Left lung (tissue), 10 donors: Measurements from ENCODE around the gene ABTB1. TPM values are rescaled to one million over a fixed set of nuclear protein-coding genes. Genes with fewer than 3 reads are reported as not detected.
A peak's percentile ranks its signal among the peaks of the same experiment; 100 is the strongest.

Experiments
- ATAC-seq: fragments of 200-7000 bp; cut with Tn5 transposase; one replicate; pipeline ENCODE4 v1.9.1; 2020; ENCODE audit warnings: moderate library complexity
- DNase-seq, 4 donors: peaks; one replicate each; pipeline ENCODE4 v3.0.0-alpha.2; 2013 to 2020
- H3K27ac ChIP-seq, 2 donors: fragments of 200-600 bp; sonication (generic) in 1 of 2; one replicate each; pipeline versions ENCODE4 v1.5.0 to v1.8.0; 2020 to 2021
- H3K27me3 ChIP-seq, 2 donors: fragments of 200-600 bp; sonication (generic) in 1 of 2; one replicate each; pipeline versions ENCODE4 v1.5.0 to v1.8.0; 2020 to 2021
- H3K36me3 ChIP-seq, 2 donors: fragments of 200-600 bp; sonication (generic) in 1 of 2; one replicate each; pipeline versions ENCODE4 v1.5.0 to v1.8.0; 2020 to 2021
- H3K4me1 ChIP-seq, 2 donors: fragments of 200-600 bp; one replicate each; pipeline ENCODE4 v1.8.0; 2021
- H3K4me3 ChIP-seq, 2 donors: fragments of 200-600 bp; sonication (generic) in 1 of 2; one replicate each; pipeline versions ENCODE4 v1.5.0 to v1.8.0; 2020 to 2021; ENCODE audit warnings: mild to moderate bottlenecking in 1 of 2
- H3K9me3 ChIP-seq, 2 donors: fragments of 200-600 bp; sonication (generic) in 1 of 2; one replicate each; pipeline versions ENCODE4 v1.5.0 to v1.8.0; 2020 to 2021
- CTCF ChIP-seq, 2 donors: fragments of 200-600 bp; sonication (generic) in 1 of 2; IDR thresholded peaks; one replicate each; pipeline versions ENCODE4 v1.5.0 to v1.8.0; 2021; ENCODE audit warnings: antibody characterized with exemption in 2 of 2
- intact Hi-C, 2 donors: fragments of 100-400 bp; cut with DNase I; formaldehyde crosslinking; loops; one replicate each; pipeline versions ENCODE4 v1.11.2 to v1.14.2; 2022
- polyA plus RNA-seq, 6 donors: library from polyadenylated mRNA; unstranded; fragments of 120-200 nt; gene quantifications; one replicate each; pipeline ENCODE4 v1.2.1, GENCODE V29; 2013; ENCODE audit not compliant: insufficient read length in 6 of 6
- total RNA-seq, 2 donors: library from RNA; stranded (reverse); fragmentation: NEBNext Ultra II Directional; extraction: Animal tissue kit (Norgen Biotek cat#: 25700); gene quantifications; one replicate each; pipeline ENCODE4 v1.2.1, GENCODE V29; 2021
- donor health status: DM: no; HTN: yes; CAD: no.
- donor health status: DM: no; HTN: no; CAD: no.

Gene ABTB1
- total and polyA plus RNA-seq, 8 donors, result 20.2 to 56.1 (median 26.8) TPM

- Histone ChIP-seq H3K36me3 (peaks cover 0 to 17% of the 10 kb centered on the region in 2 donors), H3K4me1 (peaks cover 7 to 11% of the 10 kb centered on the region in 2 donors), H3K27ac (no peak overlapping the region), H3K27me3 (no peaks in the 10 kb centered on the region), H3K4me3 (no peak overlapping the region), H3K9me3 (no peaks in the 10 kb centered on the region)
- intact Hi-C loops, result no loop called here
- DNase-seq (peak in 1 of 4 donors; percentile 7), ATAC-seq (no peak)
- TF ChIP-seq CTCF (IDR thresholded peaks at IDR 0.05), result no peak
Observed at GRCh38 chr3:127688022-127688415, 15.3 kb downstream of the ABTB1 start.

GRCh38 chr3:127688416-127689265 lies 15.9 kb downstream of the ABTB1 start:
- no peak for TF ChIP-seq CTCF (IDR thresholded peaks at IDR 0.05)
- Histone ChIP-seq H3K36me3 (peaks cover 0 to 23% of the 10 kb centered on the region in 2 donors), H3K27me3 (no peaks in the 10 kb centered on the region), H3K4me3 (no peak overlapping the region), H3K4me1 (peaks cover 5 to 7% of the 10 kb centered on the region in 2 donors), H3K9me3 (no peaks in the 10 kb centered on the region), H3K27ac (no peak overlapping the region)
- intact Hi-C loops, result no loop called here
- ATAC-seq (no peak), DNase-seq (peak in 1 of 4 donors; percentile 19)

- ATAC-seq (no peak), DNase-seq (peak in 2 of 4 donors; percentile 23 to 31)
- Histone ChIP-seq H3K36me3 (peaks cover 0 to 29% of the 10 kb centered on the region in 2 donors), H3K4me1 (peaks cover 0 to 7% of the 10 kb centered on the region in 2 donors), H3K4me3 (no peak overlapping the region), H3K9me3 (no peaks in the 10 kb centered on the region), H3K27me3 (no peaks in the 10 kb centered on the region), H3K27ac (no peak overlapping the region)
- intact Hi-C loops, result no loop called here
- TF ChIP-seq CTCF (IDR thresholded peaks at IDR 0.05), result no peak
Observed at GRCh38 chr3:127689266-127689860, 16.6 kb downstream of the ABTB1 start.

GRCh38 chr3:127690106-127690505 lies 17.4 kb downstream of the ABTB1 start:
- H3K27ac ChIP-seq, result peak overlapping the region; percentile 48
- intact Hi-C loops, result loop anchor here in 1 of 2 donors (10.0 kb wide), 1 partner anchor 135 kb away; the partner anchor contains the start of gene MGLL

More at GRCh38 chr3:127690106-127690505, 17.4 kb downstream of the ABTB1 start:
- Histone ChIP-seq H3K36me3 (peaks cover 0 to 37% of the 10 kb centered on the region in 2 donors), H3K9me3 (no peaks in the 10 kb centered on the region), H3K27me3 (no peaks in the 10 kb centered on the region), H3K4me1 (peaks cover 0 to 7% of the 10 kb centered on the region in 2 donors), H3K4me3 (no peak overlapping the region)
- DNase-seq, result peak in 1 of 4 donors; percentile 45
- no peak for TF ChIP-seq CTCF (IDR thresholded peaks at IDR 0.05)
- ATAC-seq, result peak; percentile 61
